ENCODE results near the gene ASGR2. TPM values are rescaled to one million over a fixed set of nuclear protein-coding genes. Genes with fewer than 3 reads are reported as not detected.
"Not testable (repeated sequence)": the region's sequence is repeated elsewhere in the genome, so short reads cannot be mapped to it uniquely, and the experiment has no call there.

Gene ASGR2
- total RNA-seq, 1 experiment from 2014 or later: not detected

DNA sequence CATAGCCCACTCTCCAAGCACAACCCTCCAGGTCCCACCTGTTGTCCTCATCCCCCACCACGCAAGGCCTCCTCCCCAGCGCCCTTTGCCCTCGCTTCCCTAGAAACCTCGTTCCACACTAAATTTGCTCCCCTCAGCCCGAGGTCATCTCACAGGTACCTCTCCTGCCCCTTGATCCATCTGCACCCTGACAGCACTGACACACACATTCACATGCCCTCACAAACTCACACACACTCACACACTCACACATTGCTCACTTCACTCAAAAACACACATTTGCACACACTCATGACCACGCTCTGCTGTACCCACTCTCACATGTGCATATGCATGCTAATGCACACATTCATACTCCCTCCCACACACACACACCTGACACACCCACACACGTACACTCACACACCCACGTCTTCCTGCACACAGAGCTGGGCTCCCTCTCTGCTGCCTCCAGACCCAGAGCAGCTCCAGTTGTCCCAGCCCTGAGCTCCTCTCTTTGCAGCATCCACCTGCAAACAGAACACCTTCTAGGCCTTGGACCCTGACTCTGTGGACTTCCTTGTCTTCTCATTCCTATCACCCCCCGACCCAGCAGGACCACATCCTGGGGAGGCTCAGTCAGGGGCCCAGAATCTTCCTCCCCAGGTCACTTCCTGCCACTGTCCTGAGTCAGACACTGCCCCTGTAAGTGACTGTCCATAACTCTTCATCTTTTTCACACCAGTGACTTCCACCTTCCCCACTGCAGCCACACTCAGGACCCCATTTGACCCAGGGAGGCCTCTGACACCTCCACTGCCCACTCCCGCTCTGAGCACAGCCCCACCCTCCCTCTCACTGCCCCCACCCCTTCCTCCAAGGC is 4.9 kb downstream of the ASGR2 start:
- DNase-seq: no peak
- no peaks in the 10 kb centered on the region for H3K36me3 ChIP-seq
- no peak overlapping the region for H3K4me3 ChIP-seq
- no peaks in the 10 kb centered on the region for H3K27me3 ChIP-seq
- no peaks in the 10 kb centered on the region for H3K9me3 ChIP-seq

GRCh38 chr17:7108981-7109380 is 5.6 kb downstream of the ASGR2 start:
- H3K36me3 ChIP-seq: no peaks in the 10 kb centered on the region
- no peaks in the 10 kb centered on the region for H3K27me3 ChIP-seq
- no peak for DNase-seq
- H3K9me3 ChIP-seq: no peaks in the 10 kb centered on the region
- H3K4me3 ChIP-seq: no peak overlapping the region

- no peaks in the 10 kb centered on the region for H3K9me3 ChIP-seq
- DNase-seq: no peak
- no peaks in the 10 kb centered on the region for H3K36me3 ChIP-seq
- no peaks in the 10 kb centered on the region for H3K27me3 ChIP-seq
- H3K4me3 ChIP-seq: no peak overlapping the region
Measured at GRCh38 chr17:7108560-7108925, 6.1 kb downstream of the ASGR2 start.

DNA sequence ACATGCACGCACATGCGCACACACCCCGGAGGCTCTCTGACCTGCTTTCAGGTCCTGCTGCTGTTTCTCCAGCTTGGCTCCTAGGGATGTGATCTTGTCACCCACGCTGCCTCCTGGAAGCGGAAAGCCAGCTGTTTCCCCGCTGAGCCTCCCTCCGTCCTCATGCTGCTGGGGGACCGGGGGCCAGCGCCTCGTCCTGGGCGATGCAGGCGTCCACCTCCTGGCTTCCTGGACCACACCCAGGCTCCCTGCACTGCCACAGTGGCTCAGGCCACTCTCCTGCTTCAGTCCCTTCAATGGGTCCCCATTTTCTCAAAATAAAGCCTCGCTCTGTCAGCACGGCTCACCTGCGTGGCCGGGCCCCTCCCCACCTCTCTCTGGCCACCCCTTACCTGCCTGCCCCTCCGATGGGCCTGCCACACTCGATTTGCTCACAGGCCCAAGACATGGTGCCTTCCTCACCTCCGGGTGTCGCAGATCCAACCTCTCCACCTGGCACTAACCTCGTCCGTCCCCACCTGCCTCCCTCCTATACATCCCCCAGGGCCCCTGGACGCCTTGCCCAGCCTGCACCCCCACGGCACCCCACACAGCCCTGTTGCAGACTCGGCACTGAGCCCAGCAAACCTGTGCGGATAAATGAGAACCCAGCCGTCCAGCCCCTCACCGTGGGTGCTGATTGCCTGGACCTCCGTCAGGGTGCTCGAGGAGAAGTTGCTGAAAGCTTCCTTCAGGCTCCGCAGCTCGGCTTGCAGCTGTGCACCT is 6.6 kb downstream of the ASGR2 start:
- no peaks in the 10 kb centered on the region for H3K9me3 ChIP-seq
- no peaks in the 10 kb centered on the region for H3K36me3 ChIP-seq
- no peak for DNase-seq
- no peak overlapping the region for H3K4me3 ChIP-seq
- H3K27me3 ChIP-seq: no peaks in the 10 kb centered on the region

DNA sequence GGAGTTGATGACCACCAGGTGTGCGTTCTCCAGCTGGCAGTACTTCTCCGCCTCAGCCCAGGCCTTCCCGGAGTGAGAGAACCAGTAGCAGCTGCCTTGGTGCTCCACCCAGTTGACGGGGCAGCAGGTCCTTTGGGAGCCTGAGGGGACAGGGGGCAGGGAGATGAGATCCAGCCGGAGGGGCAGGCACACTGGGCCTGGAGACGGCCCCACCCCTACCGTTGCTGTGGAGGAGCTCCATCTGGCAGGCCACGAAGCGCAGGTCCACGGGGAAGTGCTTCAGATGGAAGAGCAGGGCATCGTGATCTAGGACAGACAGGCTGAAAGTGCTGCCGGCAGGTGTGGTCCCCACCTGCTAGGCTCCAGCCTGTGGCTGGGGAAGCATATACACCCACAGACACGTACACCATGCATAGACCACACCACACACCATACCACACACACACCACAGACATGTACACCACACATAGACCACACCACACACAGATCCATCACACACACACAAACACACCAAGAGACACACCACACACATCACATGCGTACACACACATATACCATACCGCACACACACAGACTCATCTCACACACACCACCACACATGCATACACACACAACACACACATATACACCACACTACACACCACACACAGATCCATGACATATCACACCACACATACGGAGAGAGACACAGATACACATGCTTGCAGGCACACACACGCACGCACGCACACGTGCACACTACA is 7.4 kb downstream of the ASGR2 start:
- Histone ChIP-seq H3K36me3 (no peaks in the 10 kb centered on the region), H3K4me3 (no peak overlapping the region), H3K27me3 (no peaks in the 10 kb centered on the region), H3K9me3 (no peaks in the 10 kb centered on the region)
- no peak for DNase-seq

GRCh38 chr17:7102421-7102820 is 12.2 kb downstream of the ASGR2 start:
- Histone ChIP-seq H3K4me3 (no peak overlapping the region), H3K9me3 (no peaks in the 10 kb centered on the region), H3K36me3 (no peaks in the 10 kb centered on the region), H3K27me3 (no peaks in the 10 kb centered on the region)
- DNase-seq: no peak

DNA sequence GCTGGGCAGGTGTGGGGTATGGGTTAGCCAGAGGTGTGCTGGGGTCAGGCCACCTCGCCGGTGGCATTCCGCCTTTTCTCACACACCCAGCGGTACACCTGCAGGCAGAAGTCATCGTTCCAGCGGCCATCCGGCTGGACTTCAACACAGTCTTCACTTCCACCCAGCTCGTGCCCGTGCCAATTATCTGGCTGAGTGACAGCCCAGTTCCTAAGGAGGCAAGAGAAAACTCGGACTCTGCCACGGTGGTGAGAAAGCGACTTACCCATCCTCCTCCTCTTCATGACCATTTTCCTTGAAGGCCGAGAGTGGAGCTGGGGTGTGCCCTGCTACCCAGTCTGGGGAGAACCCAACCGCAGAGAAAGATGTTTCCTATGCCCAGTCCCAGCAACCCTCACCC is 13.1 kb downstream of the ASGR2 start:
- Histone ChIP-seq H3K4me3 (no peak overlapping the region), H3K27me3 (no peaks in the 10 kb centered on the region), H3K36me3 (no peaks in the 10 kb centered on the region), H3K9me3 (no peaks in the 10 kb centered on the region)
- DNase-seq: no peak

DNA sequence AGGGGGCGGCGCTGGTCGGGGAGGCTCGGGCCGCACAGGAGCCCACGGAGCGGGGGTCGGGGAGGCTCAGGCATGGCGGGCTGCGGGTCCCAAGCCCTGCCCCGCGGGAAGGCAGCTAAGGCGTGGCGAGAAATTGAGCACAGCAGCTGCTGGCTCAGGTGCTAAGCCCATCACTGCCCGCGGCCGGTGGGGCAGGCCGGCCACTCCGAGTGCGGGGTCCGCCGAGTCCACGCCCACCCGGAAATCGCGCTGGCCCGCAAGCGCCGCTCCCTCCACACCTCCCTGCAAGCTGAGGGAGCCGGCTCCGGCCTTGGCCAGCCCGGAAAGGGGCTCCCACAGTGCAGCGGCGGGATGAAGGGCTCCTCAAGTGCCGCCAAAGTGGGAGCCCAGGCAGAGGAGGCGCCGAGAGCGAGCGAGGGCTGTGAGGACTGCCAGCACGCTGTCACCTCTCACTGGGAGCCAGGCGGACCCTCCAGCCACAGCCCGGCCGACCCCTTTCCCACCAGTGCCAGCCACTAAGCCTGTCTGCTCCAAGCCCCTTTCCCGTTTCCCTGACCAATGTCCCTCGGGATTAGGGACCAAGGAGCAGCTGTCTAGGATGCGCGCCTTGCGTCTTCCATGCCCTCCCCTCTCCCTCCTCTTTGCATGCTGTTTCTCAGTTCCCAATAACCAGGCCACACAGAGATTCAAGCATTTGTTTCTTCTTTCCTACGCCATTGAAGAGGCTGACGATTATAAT is 13.8 kb downstream of the ASGR2 start:
- not testable (repeated sequence) for H3K4me3 ChIP-seq, H3K36me3 ChIP-seq, H3K27me3 ChIP-seq

DNA sequence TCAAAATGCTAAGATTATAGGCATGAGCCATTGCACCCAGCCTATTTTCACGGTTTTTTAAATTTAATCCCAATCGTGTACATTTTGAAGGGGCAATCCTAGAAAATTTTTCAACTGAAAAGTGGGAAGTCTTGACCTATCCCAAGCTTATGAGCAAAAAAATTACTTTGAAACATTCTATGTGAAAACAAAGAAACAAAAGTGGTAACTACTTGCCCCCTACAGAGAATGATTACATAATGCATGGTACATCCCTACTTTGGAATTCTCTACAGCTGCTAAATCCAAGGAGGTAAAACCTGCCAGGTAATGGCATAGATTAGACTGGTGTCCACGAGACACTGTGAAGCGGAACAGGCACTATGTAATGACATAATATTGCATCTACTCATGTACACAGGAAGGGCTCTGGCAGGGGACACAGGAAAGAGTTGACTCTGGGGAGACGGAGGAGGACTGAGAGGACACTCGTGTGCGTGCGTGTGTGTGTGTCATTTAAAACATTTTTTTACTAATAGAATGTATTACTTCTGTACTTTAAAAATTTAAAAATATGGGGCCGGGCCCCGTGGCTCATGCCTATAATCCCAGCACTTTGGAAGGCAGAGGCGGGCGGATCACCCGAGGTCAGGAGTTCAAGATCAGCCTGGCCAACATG is 15.7 kb downstream of the ASGR2 start:
- Histone ChIP-seq H3K27me3 (no peaks in the 10 kb centered on the region), H3K4me3 (no peak overlapping the region), H3K9me3 (no peaks in the 10 kb centered on the region), H3K36me3 (no peaks in the 10 kb centered on the region)
- DNase-seq: no peak

More for the DNA sequence above, 13.8 kb downstream of the ASGR2 start:
- DNase-seq, H3K9me3 ChIP-seq: not testable (repeated sequence)

- Histone ChIP-seq H3K4me3 (no peak overlapping the region), H3K36me3 (no peaks in the 10 kb centered on the region), H3K27me3 (no peaks in the 10 kb centered on the region), H3K9me3 (no peaks in the 10 kb centered on the region)
- no peak for DNase-seq
Measured at GRCh38 chr17:7097940-7098339, 16.7 kb downstream of the ASGR2 start.

DNA sequence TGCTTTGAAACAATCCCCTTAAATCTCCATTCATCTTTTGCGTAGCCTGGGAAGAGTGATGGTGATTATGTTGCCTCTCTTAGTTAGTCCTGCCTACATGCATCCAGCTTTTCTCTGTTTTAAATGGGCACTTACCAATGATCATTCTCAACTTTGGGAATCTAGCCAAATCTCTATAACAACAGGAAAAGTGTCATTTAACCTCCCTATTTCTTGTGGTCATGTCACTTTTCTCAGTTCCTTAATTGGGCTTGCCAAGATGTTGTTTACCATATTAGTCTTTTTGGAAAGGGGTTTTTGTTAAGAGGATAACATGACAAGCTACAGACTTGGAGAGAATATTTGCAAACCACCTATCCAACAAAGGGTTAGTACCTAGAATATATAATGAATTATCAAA is 19.0 kb downstream of the ASGR2 start:
- no peaks in the 10 kb centered on the region for H3K9me3 ChIP-seq
- H3K4me3 ChIP-seq: no peak overlapping the region
- no peaks in the 10 kb centered on the region for H3K36me3 ChIP-seq
- DNase-seq: no peak
- H3K27me3 ChIP-seq: no peaks in the 10 kb centered on the region

DNA sequence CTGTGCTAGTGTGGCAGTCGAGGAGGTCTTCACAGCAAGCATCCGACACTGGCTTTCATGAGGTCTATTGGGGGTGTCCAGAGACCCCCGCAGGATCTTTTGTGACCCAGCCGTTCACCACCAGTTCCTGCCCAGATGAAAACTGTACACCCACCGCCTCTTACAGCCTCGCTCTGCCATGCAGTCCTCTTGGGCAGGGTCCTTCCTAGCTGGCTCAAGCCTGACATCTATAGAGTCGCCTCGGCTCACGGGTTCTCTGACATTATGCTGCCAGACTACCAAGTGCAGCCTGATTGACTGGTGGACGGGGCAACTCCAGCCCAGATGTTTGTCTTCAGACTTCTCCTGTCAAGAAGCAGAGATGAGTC is 20.0 kb downstream of the ASGR2 start:
- no peak for DNase-seq
- H3K36me3 ChIP-seq: no peaks in the 10 kb centered on the region
- H3K27me3 ChIP-seq: no peaks in the 10 kb centered on the region
- no peak overlapping the region for H3K4me3 ChIP-seq
- H3K9me3 ChIP-seq: no peaks in the 10 kb centered on the region

DNA sequence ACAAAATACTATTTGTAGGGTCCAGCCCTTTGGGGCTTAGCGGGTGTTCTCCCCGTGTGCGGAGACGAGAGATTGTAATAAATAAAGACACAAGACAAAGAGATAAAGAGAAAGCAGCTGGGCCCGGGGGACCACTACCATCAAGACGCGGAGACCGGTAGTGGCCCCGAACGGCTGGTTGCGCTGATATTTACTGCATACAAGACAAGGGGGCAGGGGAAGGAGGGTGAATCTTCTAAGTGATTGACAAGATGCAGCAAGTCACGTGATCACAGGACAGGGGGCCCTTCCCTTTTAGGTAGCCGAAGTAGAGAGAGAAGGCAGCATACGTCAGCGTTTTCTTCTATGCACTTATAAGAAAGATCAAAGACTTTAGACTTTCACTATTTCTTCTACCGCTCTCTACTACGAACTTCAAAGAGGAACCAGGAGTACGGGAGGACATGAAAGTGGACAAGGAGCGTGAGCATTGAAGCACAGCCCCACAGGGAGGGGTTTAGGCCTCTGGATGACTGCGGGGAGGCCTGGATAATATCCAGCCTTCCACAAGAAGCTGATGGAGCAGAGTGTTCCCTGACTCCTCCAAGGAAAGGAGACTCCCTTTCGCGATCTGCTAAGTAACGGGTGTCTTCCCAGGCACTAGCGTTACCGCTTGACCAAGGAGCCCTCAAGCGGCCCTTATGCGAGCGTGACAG is 23.2 kb downstream of the ASGR2 start:
- not testable (repeated sequence) for H3K9me3 ChIP-seq, H3K27me3 ChIP-seq, DNase-seq, H3K4me3 ChIP-seq, H3K36me3 ChIP-seq

GRCh38 chr17:7089570-7089969 is 25.1 kb downstream of the ASGR2 start:
- not testable (repeated sequence) for H3K4me3 ChIP-seq, H3K9me3 ChIP-seq, DNase-seq

GRCh38 chr17:7088442-7088841 is 26.2 kb downstream of the ASGR2 start:
- not testable (repeated sequence) for DNase-seq, H3K27me3 ChIP-seq, H3K4me3 ChIP-seq, H3K9me3 ChIP-seq, H3K36me3 ChIP-seq

More at GRCh38 chr17:7089570-7089969, 25.1 kb downstream of the ASGR2 start:
- H3K36me3 ChIP-seq, H3K27me3 ChIP-seq: not testable (repeated sequence)

GRCh38 chr17:7084088-7084487 is 30.5 kb downstream of the ASGR2 start:
- no peak overlapping the region for H3K4me3 ChIP-seq
- no peaks in the 10 kb centered on the region for H3K36me3 ChIP-seq
- peak; percentile 39 for DNase-seq
- no peaks in the 10 kb centered on the region for H3K9me3 ChIP-seq
- no peaks in the 10 kb centered on the region for H3K27me3 ChIP-seq

Data from MG63 (cell line).